Spleen (tissue), 11 donors: Measurements from ENCODE around the gene PIGR. TPM values are rescaled to one million over a fixed set of nuclear protein-coding genes. Genes with fewer than 3 reads are reported as not detected.

Source experiments
- DNase-seq: peaks from one replicate; pipeline ENCODE4 v3.0.0-alpha.2; 2020
- H3K27ac ChIP-seq, 8 donors: fragments of 200-600 bp; sonication (generic) in 7 of 8; 1 replicate in 4 of 8; 2 replicates in 4 of 8; pipeline versions ENCODE4 v1.5.0 to v1.8.0; 2016 to 2021; ENCODE audit warnings: inconsistent platforms in 4 of 8, mild to moderate bottlenecking in 4 of 8, moderate library complexity in 1 of 8
- H3K27me3 ChIP-seq, 7 donors: fragments of 200-600 bp; sonication (generic) in 6 of 7; replicated peaks in 1 of 7; 1 replicate in 4 of 7; 2 replicates in 3 of 7; pipeline versions ENCODE4 v1.5.0 to v1.8.0; 2016 to 2021; ENCODE audit warnings: inconsistent platforms in 3 of 7, mild to moderate bottlenecking in 1 of 7
- H3K36me3 ChIP-seq, 6 donors: fragments of 200-600 bp; sonication (generic) in 5 of 6; 1 replicate in 4 of 6; 2 replicates in 2 of 6; pipeline versions ENCODE4 v1.5.0 to v1.8.0; 2016 to 2021; ENCODE audit warnings: inconsistent platforms in 2 of 6
- H3K4me1 ChIP-seq, 6 donors: fragments of 200-600 bp; sonication (generic) in 5 of 6; 1 replicate in 3 of 6; 2 replicates in 3 of 6; pipeline versions ENCODE4 v1.5.0 to v1.8.0; 2016 to 2021; ENCODE audit warnings: inconsistent platforms in 3 of 6
- H3K4me3 ChIP-seq, 8 donors: fragments of 200-600 bp; sonication (generic) in 7 of 8; 1 replicate in 4 of 8; 2 replicates in 4 of 8; pipeline versions ENCODE4 v1.5.0 to v1.8.0; 2016 to 2021; ENCODE audit warnings: inconsistent platforms in 4 of 8, mild to moderate bottlenecking in 4 of 8, moderate library complexity in 2 of 8
- H3K9me3 ChIP-seq, 8 donors: fragments of 200-600 bp; sonication (generic) in 7 of 8; 1 replicate in 4 of 8; 2 replicates in 4 of 8; pipeline versions ENCODE4 v1.5.0 to v1.8.0; 2016 to 2021; ENCODE audit warnings: inconsistent platforms in 4 of 8
- POLR2A ChIP-seq, 3 donors: fragments of 450-650 bp; IDR thresholded peaks; one replicate each; pipeline ENCODE4 v1.5.1; 2017; ENCODE audit warnings: antibody characterized with exemption in 3 of 3, mild to moderate bottlenecking in 1 of 3
- POLR2AphosphoS5 ChIP-seq, 3 donors: sonication (generic); formaldehyde crosslinking; IDR thresholded peaks; one replicate each; pipeline ENCODE4 v1.5.1; 2017; ENCODE audit warnings: antibody characterized with exemption in 3 of 3
- WGBS, 5 donors: extraction: QIAGEN DNeasy Blood & Tissue Kit in 3 of 5; methylation state at CpG; one replicate each; pipeline versions ENCODE4 v1.1.5 to v1.1.7; 2013 to 2018; 5-methylcytosine and 5-hydroxymethylcytosine counted together
- intact Hi-C: fragments of 100-400 bp; cut with DNase I; formaldehyde crosslinking; loops from one replicate; pipeline ENCODE4 v1.15.0; 2023; ENCODE audit warnings: low total_unique reads
- polyA plus RNA-seq, 3 donors: library from polyadenylated mRNA; stranded (reverse); fragments of 200-250 nt; gene quantifications; one replicate each; pipeline ENCODE4 v1.2.1, GENCODE V29; 2013
- total RNA-seq, 7 donors: library from RNA; depleted of rRNA in 3 of 7; stranded (reverse); fragments of >200 nt in 3 of 7; fragmentation: NEBNext Ultra II Directional in 4 of 7; extraction: Animal tissue kit (Norgen Biotek cat#: 25700) in 4 of 7; gene quantifications; one replicate each; pipeline versions ENCODE4 v1.1.0 to v1.2.1, GENCODE V29; 2016 to 2021
- TF ChIP-seq, protein P1 (sequence below), 11 experiments: fragments of 200-600 bp in 7 of 11; fragments of 450-650 bp in 4 of 11; sonication (generic) in 4 of 11; IDR thresholded peaks in 8 of 11; conservative IDR thresholded peaks in 3 of 11; 1 replicate in 7 of 11; 2 replicates in 4 of 11; pipeline versions ENCODE4 v1.4.0 to v1.8.0; 2016 to 2021; ENCODE audit warnings: antibody characterized with exemption in 11 of 11, inconsistent platforms in 4 of 11, mild to moderate bottlenecking in 1 of 11
- donor health status: healthy with polysubstance abuse.
- donor health status: DM: no; HTN: no; CAD: no; lungs with moderate emphysema.
- donor health status: DM: no; HTN: no; CAD: no.
- donor health status: Bipolar disorder and iron deficiency.
- donor health status: healthy.
- donor health status: DM: no; HTN: no; CAD: no.
- donor health status: DM: yes; HTN: yes; CAD: no.

The PIGR gene
- total and polyA plus RNA-seq, 10 donors, result 0.13 to 1.7 (median 0.89) TPM

DNA sequence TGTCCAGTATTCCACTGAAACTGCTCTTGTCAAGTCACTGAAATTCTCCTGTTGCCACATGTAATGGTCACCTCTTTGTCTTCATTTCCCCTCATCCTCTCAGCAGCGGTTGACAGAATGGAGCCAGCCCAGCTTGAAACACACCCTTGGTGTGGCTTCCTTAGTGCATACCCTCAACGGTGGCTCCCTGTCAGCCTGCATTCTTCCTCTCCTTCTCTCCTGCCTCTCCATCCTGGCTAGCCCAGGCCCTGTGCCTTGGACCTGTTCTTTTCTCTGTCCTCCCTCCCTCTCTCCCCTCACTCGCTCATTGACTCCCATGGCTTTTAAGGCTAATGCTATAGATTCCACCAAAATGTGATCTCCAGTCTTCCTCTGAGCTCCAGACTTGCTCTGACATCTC is 28.2 kb downstream of the PIGR start:
- peaks cover 0 to 63% (median 2%) of the 10 kb centered on the region in 6 donors for H3K36me3 ChIP-seq
- H3K27ac ChIP-seq, result peak overlapping the region in 7 of 8 donors; percentile 10 to 97 (median 89)
- 42 to 62% (median 51%) methylated on average over 3 of the region's 3 CpGs for WGBS, 5 donors
- H3K27me3 ChIP-seq, result no peaks in the 10 kb centered on the region
- H3K4me1 ChIP-seq, result peaks cover 16 to 81% (median 59%) of the 10 kb centered on the region in 6 donors
- intact Hi-C loops, result loop anchor here (10.0 kb wide), 1 partner anchor 283 kb away; the partner anchor contains the start of gene DYRK3
- DNase-seq, result peak; percentile 70
- TF ChIP-seq POLR2AphosphoS5 (IDR thresholded peaks at IDR 0.05) (peak in 1 of 3 donors; percentile 31), POLR2A (IDR thresholded peaks at IDR 0.05) (no peak)
- TF ChIP-seq, protein P1, sequence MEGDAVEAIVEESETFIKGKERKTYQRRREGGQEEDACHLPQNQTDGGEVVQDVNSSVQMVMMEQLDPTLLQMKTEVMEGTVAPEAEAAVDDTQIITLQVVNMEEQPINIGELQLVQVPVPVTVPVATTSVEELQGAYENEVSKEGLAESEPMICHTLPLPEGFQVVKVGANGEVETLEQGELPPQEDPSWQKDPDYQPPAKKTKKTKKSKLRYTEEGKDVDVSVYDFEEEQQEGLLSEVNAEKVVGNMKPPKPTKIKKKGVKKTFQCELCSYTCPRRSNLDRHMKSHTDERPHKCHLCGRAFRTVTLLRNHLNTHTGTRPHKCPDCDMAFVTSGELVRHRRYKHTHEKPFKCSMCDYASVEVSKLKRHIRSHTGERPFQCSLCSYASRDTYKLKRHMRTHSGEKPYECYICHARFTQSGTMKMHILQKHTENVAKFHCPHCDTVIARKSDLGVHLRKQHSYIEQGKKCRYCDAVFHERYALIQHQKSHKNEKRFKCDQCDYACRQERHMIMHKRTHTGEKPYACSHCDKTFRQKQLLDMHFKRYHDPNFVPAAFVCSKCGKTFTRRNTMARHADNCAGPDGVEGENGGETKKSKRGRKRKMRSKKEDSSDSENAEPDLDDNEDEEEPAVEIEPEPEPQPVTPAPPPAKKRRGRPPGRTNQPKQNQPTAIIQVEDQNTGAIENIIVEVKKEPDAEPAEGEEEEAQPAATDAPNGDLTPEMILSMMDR (IDR thresholded peaks at IDR 0.05 in 8 of 11, conservative IDR thresholded peaks at IDR 0.05 in 3 of 11), result no peak
- no peaks in the 10 kb centered on the region for H3K9me3 ChIP-seq
- peak overlapping the region; percentile 8 to 74 (median 50) for H3K4me3 ChIP-seq

DNA sequence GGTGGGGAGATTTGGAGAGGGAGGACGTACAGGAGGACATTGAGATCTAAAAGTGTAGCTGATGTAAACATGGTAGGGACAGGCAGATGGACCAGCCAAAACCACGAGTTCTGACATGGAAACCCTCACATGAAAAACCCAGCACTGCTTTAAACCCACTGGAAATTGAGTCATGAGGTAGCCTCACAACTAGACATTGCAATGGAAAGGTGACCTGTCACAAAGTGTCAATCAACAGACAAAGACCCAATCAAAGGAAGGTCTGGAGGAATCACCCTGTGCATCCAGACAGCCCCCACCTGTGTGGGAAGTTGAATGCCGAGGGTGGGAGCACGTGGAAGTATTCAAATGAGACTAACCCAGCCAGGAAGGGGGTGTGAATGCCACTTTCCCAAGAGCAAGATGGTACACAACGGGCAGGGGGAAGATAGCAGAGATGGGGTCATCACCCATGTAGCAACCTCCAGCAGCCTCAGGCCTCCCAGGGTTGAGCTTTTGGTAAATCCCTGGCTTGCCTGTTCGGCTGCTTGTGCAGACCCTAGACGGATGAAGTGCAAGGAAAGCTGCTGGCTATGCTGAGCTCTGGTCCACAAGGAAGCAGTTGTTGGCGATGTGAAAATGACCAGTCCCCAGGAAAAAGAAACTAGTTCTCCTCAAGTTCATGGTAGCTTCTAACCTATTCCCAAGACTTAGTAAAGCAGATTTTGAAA is 30.1 kb downstream of the PIGR start:
- peaks cover 20 to 82% (median 65%) of the 10 kb centered on the region in 6 donors for H3K4me1 ChIP-seq
- peaks cover 0 to 82% (median 10%) of the 10 kb centered on the region in 6 donors for H3K36me3 ChIP-seq
- peak; percentile 41 for DNase-seq
- no peaks in the 10 kb centered on the region for H3K27me3 ChIP-seq
- TF ChIP-seq POLR2A (IDR thresholded peaks at IDR 0.05), result no peak
- TF ChIP-seq, protein P1 (IDR thresholded peaks at IDR 0.05 in 8 of 11, conservative IDR thresholded peaks at IDR 0.05 in 3 of 11), result no peak
- no peak for TF ChIP-seq POLR2AphosphoS5 (IDR thresholded peaks at IDR 0.05)
- 62 to 71% (median 63%) methylated on average over 8 of the region's 8 CpGs for whole genome bisulfite sequencing, 5 donors
- H3K9me3 ChIP-seq, result no peaks in the 10 kb centered on the region
- intact Hi-C loops, result loop anchor here (10.0 kb wide), 1 partner anchor 281 kb away; the partner anchor contains the start of gene DYRK3
- peak overlapping the region in 6 of 8 donors; percentile 55 to 97 (median 92) for H3K27ac ChIP-seq
- H3K4me3 ChIP-seq, result peak overlapping the region; percentile 1 to 74 (median 49)

DNA sequence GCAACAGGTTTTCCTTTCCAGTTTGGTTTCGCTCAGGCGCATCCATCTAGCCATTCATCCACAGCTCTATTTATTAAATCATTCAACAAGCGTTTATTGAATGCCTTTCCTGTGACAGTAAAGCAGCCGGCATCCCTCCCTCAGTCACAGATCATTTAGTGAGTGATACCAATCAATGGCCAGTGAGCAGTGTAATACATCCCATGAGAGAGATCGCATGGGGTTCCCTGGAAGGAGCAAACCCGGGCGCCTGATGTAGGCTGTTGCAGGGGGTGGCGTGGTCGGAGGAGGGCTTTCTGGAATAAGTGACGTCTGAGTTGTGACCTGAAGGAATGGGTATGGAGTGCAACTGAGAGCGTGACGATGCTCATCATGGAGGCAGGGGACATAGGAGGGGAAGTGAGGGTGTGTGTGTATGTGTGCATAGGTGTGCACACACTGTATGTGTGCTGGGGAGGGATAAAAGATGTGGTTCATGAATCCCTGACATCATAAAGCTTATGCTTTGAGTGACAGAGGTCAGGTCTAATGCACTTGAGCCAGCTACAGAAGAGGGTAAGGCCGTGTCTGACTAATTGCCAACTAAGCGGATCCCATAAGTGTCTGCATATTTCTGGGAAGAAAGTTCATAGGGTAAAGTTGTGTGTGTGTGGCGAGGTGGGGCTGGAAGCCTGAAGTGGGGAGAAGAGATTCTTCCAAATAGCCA is 31.1 kb downstream of the PIGR start:
- Histone ChIP-seq H3K27ac (peak overlapping the region in 4 of 8 donors; percentile 17 to 97 (median 96)), H3K4me1 (peaks cover 30 to 92% (median 74%) of the 10 kb centered on the region in 6 donors), H3K4me3 (peak overlapping the region in 6 of 8 donors; percentile 1 to 74 (median 56)), H3K36me3 (peaks cover 0 to 92% (median 15%) of the 10 kb centered on the region in 6 donors), H3K27me3 (peaks cover 0 to 9% (median 0%) of the 10 kb centered on the region in 7 donors), H3K9me3 (no peaks in the 10 kb centered on the region)
- intact Hi-C loops, result loop anchor here (10.0 kb wide), 1 partner anchor 280 kb away; the partner anchor contains the start of gene DYRK3
- peak; percentile 56 for DNase-seq
- 76 to 86% (median 81%) methylated on average over 15 of the region's 15 CpGs for WGBS, 5 donors
- TF ChIP-seq POLR2A (IDR thresholded peaks at IDR 0.05), result no peak
- no peak for TF ChIP-seq POLR2AphosphoS5 (IDR thresholded peaks at IDR 0.05)
- TF ChIP-seq, protein P1 (IDR thresholded peaks at IDR 0.05 in 8 of 11, conservative IDR thresholded peaks at IDR 0.05 in 3 of 11), result no peak
